Body of pancreas (tissue), 4 donors: ENCODE measurements around the gene TRMU. TPM values are rescaled to one million over a fixed set of nuclear protein-coding genes. Genes with fewer than 3 reads are reported as not detected.

Experiments
- ATAC-seq: fragments of 150-250 bp; one replicate; pipeline ENCODE4 v1.9.1; 2016
- DNase-seq, 4 donors: peaks; one replicate each; pipeline ENCODE4 v3.0.0-alpha.2; 2019
- H3K27ac ChIP-seq, 4 donors: fragments of 200-600 bp; sonication (generic); 1 replicate in 3 of 4; 2 replicates in 1 of 4; pipeline versions ENCODE4 v1.5.1 to v1.6.1; 2016 to 2019; ENCODE audit warnings: mild to moderate bottlenecking in 1 of 4, mixed read lengths in 1 of 4, moderate library complexity in 1 of 4
- H3K27me3 ChIP-seq, 2 donors: fragments of 200-600 bp; sonication (generic); one replicate each; pipeline ENCODE4 v1.6.0; 2016; ENCODE audit warnings: mild to moderate bottlenecking in 1 of 2
- H3K36me3 ChIP-seq, 2 donors: fragments of 200-600 bp; sonication (generic); replicated peaks in 1 of 2; 2 replicates each; pipeline ENCODE4 v1.5.1; 2016; ENCODE audit warnings: low read depth in 2 of 2; ENCODE audit not compliant: insufficient read depth in 1 of 2
- H3K4me1 ChIP-seq: fragments of 200-600 bp; sonication (generic); one replicate; pipeline ENCODE4 v1.6.0; 2016
- H3K4me3 ChIP-seq, 2 donors: fragments of 200-600 bp; sonication (generic); 1 replicate in 1 of 2; 2 replicates in 1 of 2; pipeline ENCODE4 v1.5.1; 2016 to 2019
- H3K9me3 ChIP-seq, 3 donors: fragments of 200-600 bp; sonication (generic); 1 replicate in 2 of 3; 2 replicates in 1 of 3; pipeline ENCODE4 v1.5.1; 2016
- CTCF ChIP-seq, 7 experiments: fragments of 450-650 bp in 4 of 7; fragments of 200-600 bp in 3 of 7; sonication (generic) in 3 of 7; IDR thresholded peaks; one replicate each; pipeline ENCODE4 v1.5.1; 2016 to 2019; ENCODE audit warnings: antibody characterized with exemption in 7 of 7
- POLR2A ChIP-seq, 3 donors: fragments of 450-650 bp; IDR thresholded peaks; one replicate each; pipeline ENCODE4 v1.6.1; 2016; ENCODE audit warnings: antibody characterized with exemption in 3 of 3, mild to moderate bottlenecking in 2 of 3
- WGBS, 2 donors: methylation state at CpG; one replicate each; pipeline ENCODE4 v1.1.5; 2017; 5-methylcytosine and 5-hydroxymethylcytosine counted together
- intact Hi-C: fragments of 100-400 bp; cut with DNase I; formaldehyde crosslinking; loops from one replicate; pipeline ENCODE4 v1.15.1; 2023
- total RNA-seq, 2 donors: library from RNA; depleted of rRNA; stranded (reverse); fragments of >200 nt; gene quantifications; one replicate each; pipeline ENCODE4 v1.1.0, GENCODE V29; 2016

The TRMU gene
- total RNA-seq, 2 donors from 2014 or later, result 34.2 to 43.5 TPM

DNA sequence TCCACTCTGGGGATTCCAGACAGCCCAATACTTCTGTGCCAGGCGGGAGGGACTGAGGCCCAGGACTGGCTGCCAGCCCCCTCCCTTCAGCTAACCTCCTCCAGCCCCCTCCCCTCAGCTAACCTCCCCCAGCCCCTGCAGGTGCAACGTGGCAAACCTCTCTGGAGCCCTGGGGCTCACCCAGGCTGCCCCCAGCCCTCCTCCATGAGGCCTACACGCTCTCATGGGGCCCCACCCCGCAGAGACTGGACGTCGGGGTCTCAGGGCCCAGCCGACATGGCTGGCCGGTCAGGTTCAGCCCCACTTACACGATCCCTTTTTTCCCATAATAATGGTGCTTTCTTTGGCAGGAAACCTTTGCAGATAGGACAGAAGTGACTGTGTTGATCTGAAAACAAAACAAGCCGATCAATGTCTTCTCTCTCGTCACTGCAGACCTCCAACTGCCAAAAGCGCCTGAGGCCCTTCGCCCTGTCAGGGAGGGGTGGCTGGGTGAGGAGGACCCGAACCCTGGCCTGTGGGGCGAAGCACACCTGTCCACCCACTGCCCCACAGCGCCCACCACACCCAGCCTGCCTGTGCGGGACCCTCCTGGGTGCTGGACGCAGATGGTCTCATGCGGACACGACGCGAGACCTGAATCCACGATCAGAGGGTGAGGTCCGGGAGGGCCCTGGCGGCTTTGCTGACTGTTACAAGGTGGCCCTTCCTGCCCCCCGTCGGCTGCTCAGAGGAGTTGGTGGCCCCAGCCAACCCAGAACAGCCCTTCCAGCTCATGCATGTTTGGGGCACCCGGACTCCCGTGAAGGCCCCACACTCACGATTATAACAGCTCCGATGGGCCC lies 33.6 kb downstream of the TRMU start:
- intact Hi-C loops, result loop anchor here (5.0 kb wide), 1 partner anchor 173 kb away; no protein-coding TSS in a partner anchor
- ATAC-seq, result no peak
- Histone ChIP-seq H3K9me3 (no peaks in the 10 kb centered on the region), H3K4me3 (no peak overlapping the region), H3K27me3 (no peaks in the 10 kb centered on the region), H3K36me3 (no peaks in the 10 kb centered on the region), H3K27ac (no peak overlapping the region), H3K4me1 (peaks cover 27% of the 10 kb centered on the region)
- TF ChIP-seq POLR2A (IDR thresholded peaks at IDR 0.05) (no peak), CTCF (IDR thresholded peaks at IDR 0.05) (no peak)
- no peak for DNase-seq
- WGBS, 2 donors, result 85 to 88% methylated on average over 11 to 31 of the region's 31 CpGs

- Histone ChIP-seq H3K9me3 (no peaks in the 10 kb centered on the region), H3K27me3 (no peaks in the 10 kb centered on the region), H3K4me3 (no peak overlapping the region), H3K4me1 (peaks cover 35% of the 10 kb centered on the region), H3K36me3 (no peaks in the 10 kb centered on the region), H3K27ac (peak overlapping the region in 1 of 4 donors; percentile 30)
- no peak for TF ChIP-seq CTCF (IDR thresholded peaks at IDR 0.05)
- TF ChIP-seq POLR2A (IDR thresholded peaks at IDR 0.05), result no peak
- WGBS, 2 donors, result 80 to 87% methylated on average over 17 to 24 of the region's 25 CpGs
- intact Hi-C loops, result loop anchor here (5.0 kb wide), 1 partner anchor 172 kb away; no protein-coding TSS in a partner anchor
- no peak for ATAC-seq
- DNase-seq, result no peak
Measured at GRCh38 chr22:46369716-46370583, 34.4 kb downstream of the TRMU start.

DNA sequence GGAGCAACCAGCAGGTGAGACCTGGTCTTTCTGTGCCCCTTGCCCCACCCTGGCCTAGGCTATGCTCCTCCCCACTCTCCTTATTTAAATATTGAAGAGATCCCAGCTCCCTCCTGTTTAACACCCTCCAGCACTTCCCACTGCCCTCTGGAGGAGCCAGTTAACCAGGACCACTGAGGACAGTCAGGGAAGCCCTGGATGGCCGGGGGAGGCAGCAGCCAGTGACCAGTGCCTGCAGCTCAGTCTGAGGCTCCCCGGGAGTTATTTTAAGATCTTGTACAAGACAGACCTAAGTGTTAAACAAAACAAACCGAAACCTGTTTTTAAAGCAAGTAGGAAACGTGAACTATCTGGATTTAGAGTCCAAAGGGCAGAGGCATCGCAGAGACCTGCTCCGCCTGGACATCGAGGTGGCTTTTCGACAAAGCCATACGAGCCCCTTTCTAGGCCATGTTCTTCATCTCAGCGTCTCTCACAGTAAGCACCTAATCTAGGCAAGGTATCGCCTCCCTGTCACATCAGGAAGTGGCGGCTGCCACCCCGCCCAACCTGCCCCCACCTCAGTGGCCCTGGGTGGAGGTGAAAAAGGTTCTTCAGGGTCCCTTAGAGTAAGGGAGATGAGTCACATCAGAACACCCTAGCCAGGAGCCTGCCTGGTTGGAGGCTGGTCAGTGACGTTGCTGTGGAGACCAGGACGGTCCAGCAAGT lies 35.2 kb downstream of the TRMU start:
- ATAC-seq, result no peak
- intact Hi-C loops, result no loop called here
- H3K27me3 ChIP-seq, result no peaks in the 10 kb centered on the region
- H3K4me3 ChIP-seq, result no peak overlapping the region
- H3K4me1 ChIP-seq, result peaks cover 43% of the 10 kb centered on the region
- H3K36me3 ChIP-seq, result no peaks in the 10 kb centered on the region
- no peak for DNase-seq
- peak overlapping the region in 3 of 4 donors; percentile 19 to 48 (median 30) for H3K27ac ChIP-seq
- H3K9me3 ChIP-seq, result no peaks in the 10 kb centered on the region
- 42 to 59% methylated on average over 14 to 15 of the region's 15 CpGs for WGBS, 2 donors
- TF ChIP-seq CTCF (IDR thresholded peaks at IDR 0.05) (no peak), POLR2A (IDR thresholded peaks at IDR 0.05) (no peak)

GRCh38 chr22:46371623-46372226 lies 36.2 kb downstream of the TRMU start:
- no peak for ATAC-seq
- TF ChIP-seq CTCF (IDR thresholded peaks at IDR 0.05), result no peak
- no peak for TF ChIP-seq POLR2A (IDR thresholded peaks at IDR 0.05)
- Histone ChIP-seq H3K4me3 (no peak overlapping the region), H3K36me3 (no peaks in the 10 kb centered on the region), H3K4me1 (peaks cover 53% of the 10 kb centered on the region), H3K27me3 (no peaks in the 10 kb centered on the region), H3K9me3 (no peaks in the 10 kb centered on the region), H3K27ac (no peak overlapping the region)
- DNase-seq, result no peak
- 96 to 100% methylated on average over 2 of the region's 2 CpGs for WGBS, 2 donors
- intact Hi-C loops, result no loop called here
